Cerebellar nuclear complex (tissue), 1 donor: ENCODE results near the gene TNS4.

Experiments
- DNase-seq, 2 experiments: peaks; one replicate each; lab custom pipeline; 2025; lab: John Stamatoyannopoulos, UW

Gene TNS4

DNA sequence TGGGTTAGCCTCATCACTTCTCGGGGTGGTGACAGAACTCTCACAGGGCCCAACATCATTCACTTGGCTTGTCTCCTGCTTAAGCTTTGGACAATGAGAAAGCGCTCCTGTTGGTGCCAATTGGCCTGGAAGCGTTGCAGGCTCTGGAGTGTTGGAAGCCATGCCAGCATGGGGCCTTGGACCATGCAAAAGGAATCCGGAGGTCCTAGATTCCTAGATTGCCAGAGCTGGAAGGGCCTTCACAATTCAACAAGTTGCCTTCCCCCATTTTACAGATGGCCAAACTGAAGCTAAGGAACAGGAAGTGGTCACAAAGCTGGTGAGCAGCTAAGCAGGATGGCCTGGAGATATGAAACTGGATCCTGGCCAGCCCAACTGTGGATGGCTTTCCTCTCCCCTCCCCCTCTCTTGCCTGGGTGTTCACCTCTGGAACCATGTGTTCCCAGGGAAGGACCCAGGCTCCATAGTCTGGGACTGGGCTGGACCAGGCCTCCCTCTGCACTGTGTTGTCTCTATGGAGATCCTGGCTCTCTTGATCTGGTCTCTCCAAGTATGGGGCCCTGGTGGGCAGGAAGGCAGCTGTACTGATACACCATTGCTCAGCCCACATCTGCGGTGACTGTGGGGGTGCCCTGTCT lies 64.2 kb downstream of the TNS4 start:
- no peak for DNase-seq

DNA sequence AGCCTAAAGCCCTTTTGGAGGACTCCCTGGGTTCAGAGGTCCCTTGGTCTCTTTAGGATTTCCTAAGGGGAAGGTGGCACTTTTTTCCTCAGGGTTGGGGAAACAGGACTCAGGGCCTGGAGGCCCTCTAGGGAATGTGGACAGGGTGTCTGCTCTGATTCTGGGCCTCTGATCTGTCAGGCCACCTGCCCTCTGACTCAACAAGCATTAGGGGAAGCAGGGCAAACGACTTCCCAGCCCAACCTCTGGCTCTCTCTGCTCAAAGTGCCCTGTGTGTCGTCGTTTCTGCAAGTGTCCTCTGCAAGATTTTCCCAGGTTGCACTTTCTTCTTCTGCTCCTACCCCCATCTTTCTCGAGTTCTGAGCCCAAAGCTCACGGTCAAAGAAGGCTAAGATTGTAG lies 64.8 kb downstream of the TNS4 start:
- DNase-seq, result no peak

DNA sequence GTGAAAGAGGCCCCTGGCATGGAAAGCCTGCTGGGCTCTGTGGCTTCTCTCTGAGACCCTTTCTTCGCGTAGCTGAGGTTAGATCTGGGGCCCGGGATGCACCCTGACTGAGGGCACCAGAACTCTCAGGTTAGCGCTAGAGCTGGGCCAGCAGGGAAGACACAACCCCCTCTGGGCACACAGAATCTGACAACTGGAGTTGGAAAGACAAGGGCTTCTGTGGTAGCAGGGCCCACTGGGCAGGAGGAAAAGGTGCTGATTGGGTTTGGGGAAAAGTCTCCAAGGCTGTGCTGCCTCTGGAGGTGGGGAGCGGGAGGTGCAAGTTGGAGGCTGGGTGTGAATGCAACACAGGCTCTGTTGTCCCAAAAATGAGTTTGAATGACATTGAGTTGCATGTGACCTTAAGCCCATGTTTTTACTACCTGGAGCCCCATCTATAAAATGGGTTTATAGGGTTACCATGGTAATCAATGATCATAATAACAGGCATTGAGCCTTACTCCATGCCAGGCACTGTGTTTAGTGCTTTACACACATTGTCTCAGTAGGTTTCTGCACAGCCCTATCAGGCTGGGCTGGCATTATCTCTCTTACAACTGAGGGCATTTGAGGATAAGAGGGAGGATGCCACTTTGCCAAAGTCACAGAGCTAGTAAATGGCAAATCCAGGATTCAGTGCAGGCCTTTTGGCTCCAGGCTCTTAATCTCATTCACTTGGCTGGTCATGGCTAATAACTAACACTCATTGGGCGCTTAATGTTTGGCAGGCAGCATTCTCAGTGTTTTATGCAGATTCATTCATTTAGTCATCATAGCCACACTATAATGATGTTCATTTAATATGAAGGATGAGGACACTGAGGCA lies 67.6 kb downstream of the TNS4 start:
- no peak for DNase-seq

DNA sequence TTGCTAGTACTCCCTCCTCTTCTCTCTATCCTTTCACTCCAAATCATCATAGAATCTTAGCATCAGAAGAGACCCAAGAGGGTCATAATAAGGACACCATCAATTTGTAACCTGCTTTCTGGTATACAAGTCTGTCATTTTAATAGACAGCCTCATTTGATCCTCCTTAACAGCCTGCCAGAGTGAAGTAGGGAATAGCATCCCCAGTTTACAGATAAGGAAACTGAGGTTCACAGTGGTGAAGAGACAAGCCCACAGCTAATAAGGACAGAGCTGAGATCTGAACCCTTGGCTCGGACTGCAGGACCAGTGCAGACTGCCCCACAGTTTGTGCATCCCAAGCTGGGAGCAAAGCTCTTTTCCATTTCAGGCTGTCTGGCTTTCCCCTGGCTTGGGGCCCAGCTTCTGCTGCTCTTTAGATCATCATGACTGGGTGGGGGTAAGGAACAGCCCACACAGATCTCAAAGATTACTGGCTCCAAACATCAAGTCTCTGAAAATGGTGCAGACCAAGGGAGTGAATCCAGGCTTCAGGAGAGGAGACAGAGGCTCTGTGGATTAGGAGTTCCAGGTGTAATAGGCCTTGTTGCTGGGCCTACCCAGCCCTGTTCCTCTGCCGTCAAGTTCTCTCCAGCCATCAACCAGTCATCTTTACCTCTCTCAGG lies 68.4 kb downstream of the TNS4 start:
- no peak for DNase-seq

DNA sequence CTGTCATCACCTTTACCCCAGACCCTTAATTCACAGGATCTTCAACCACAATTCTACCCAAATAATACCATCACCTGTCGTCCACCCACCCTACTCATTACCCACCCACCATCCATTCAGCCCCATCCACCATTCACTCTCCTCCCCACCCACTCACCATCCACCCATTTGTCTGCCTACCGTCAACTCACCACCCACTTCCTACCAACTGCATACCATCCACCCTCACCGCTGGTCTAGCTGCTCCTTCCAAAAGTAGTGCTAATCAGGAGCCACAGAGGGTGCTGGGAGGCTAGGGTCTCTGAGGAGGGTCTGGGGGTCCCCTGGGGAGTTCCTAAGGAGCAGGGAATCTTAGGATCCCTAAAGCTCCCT lies 70.2 kb downstream of the TNS4 start:
- DNase-seq, result no peak

DNA sequence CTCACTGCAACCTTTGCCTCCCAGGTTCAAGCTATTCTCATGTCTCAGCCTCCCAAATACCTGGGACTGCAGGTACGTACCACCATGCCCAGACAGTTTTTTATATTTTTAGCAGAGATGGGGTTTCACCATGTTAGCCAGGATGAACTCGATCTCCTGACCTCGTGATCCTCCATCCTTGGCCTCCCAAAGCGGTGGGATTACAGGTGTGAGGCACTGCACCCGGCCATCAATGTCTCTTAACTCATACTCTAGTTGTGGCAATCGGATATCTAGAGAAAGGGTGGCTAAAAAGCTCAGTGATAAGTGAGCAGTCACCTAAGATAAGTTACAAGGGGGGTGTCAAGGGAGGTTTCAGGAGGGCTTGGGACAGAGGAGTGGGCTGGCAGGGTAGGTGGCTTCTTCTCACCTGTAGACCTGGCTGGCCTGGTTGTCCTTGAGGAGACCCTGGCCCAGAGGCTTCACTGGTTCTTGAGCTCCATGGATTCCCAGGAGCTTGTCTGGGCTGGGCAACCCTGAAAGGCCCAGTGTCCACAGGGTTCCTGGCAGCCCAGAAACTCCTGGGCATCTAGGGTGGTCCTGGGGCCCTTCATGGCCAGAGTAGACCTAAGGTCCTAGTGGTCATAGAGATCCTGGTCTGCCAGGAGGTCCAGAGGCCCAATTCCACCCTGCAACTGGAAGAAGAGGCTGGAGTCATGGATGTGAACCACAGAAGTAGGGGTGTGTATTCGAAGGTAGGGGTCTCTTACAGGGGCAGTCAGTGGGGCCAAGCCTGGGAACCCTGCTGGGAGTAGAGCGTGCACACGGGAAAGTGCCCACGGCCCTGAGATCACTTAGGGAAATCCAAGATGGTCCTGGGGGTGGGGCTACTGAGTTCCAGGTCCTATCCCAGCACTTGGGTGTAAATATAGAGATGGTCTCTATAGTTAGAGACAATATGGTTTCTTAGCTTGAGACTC lies 70.9 kb downstream of the TNS4 start:
- no peak for DNase-seq

DNA sequence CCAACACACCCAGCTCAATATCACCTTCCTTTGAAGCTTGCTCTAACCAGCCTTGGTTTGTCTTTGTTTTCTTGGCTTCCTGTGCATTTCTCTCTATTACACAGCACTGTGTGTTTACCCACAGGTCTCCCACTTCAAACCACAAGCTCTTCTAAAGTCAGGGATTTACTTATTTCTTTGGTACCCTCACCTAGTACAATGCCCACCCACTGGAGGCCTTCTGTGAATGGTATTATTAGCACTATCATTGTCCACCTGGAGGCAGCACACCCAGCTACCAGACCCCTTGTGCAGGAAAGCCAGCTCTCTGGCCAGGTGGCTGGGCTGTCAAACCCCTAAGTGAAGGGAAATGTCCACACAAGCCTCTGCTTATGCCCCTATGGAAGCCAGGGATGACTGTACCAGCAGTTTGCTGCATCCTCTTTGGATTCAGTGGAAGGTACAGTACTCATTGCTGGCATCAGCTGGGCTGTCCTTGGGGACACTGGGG lies 74.4 kb downstream of the TNS4 start:
- no peak for DNase-seq
